ENCODE measurements around the gene GALNTL6.
A peak's percentile ranks its signal among the peaks of the same experiment; 100 is the strongest.
"Not testable (repeated sequence)": the region's sequence is repeated elsewhere in the genome, so short reads cannot be mapped to it uniquely, and the experiment has no call there.

GALNTL6 gene

DNA sequence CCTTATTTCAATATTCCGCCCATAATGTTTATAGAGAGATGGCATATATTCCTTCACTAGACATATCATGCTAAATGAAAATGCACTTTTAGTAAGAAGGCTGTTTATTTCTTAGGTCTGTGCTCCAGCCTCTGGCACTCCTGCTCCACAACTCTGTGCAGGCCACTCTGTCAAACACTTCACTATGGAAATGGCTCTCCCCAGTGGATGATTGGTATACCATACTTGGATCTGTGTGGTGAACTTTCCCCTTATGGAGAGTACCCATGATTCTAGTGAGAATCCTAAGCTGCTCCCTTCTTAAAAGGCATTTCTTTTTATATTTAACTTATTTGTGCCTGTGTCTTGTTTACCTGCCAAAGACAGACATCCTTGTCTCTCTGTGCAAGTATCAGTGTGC lies 875.3 kb downstream of the GALNTL6 start:
- no peak for DNase-seq

DNA sequence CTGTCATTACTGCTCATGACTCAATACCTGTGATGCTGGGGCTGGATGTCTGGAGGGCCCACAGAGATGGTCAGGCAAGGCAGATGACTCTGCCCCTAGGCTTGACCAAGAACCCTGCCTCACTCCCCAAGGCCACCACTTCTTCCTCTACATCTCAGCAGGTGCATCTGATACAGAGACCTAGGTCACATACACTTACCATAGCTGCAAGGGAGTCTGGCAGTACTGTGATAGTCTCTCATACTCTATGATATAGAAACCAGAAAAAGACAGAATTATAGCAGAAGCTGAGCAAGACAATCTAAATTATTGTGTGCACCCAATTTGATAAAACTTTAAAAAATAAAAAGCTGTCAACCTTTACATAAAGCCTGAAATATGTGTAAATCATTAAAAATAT lies 878.3 kb downstream of the GALNTL6 start:
- no peak for DNase-seq

DNA sequence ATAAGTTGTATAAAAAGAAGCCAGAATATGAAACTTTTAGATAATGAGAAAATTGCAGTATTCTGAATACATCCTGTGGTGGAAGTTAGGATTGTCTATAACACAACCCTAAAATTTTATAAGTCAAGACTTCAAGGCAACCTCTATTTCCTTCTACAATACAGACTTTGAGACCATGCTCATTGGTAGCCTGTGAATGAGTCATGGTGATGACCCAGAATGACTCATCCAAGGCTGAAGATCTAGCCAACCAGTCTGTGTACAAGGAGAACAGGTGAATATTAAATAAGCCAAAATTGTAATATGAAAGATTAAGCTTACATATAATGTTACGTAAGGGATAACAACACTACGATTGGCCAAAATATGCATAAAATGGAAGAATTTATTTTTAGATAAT lies 879.5 kb downstream of the GALNTL6 start:
- DNase-seq = no peak

DNA sequence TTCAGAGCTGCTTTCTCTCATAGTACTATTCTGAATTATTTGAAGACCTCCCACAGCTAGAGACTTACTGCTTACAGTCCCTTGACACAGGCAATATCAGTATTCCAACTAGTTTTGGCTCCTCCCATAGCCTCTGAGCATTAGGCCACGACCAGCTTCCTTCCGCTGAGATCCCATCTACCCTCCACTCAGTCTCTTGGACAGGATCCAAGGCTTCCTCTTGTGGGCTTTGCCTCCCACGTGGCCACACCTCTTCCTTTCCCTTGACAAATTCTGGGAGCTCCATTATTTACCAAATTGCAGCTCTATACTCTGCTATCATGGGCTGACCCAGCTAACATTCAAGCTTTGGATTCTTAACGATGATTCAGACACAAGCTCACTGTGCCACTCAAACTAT lies 885.1 kb downstream of the GALNTL6 start:
- no peak for DNase-seq

DNA sequence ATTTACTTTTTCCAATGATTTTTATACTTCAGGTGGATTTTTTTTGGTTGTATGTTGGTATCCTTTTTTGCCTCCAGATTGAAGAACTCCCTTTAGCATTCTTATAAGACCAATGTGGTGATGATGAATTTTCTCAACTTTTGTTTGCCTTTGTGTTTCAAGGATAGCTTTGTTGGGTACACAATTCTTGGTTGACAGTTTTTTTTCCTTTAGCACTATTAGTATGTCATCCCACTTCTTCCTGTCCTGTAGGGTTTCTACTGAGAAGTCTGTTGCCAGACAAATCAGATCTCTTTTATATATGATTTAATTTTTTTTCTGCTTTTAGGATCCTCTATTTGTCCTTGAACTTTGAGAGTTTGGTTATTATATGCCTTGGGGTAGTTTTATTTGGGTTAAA lies 892.4 kb downstream of the GALNTL6 start:
- no peak for DNase-seq

DNA sequence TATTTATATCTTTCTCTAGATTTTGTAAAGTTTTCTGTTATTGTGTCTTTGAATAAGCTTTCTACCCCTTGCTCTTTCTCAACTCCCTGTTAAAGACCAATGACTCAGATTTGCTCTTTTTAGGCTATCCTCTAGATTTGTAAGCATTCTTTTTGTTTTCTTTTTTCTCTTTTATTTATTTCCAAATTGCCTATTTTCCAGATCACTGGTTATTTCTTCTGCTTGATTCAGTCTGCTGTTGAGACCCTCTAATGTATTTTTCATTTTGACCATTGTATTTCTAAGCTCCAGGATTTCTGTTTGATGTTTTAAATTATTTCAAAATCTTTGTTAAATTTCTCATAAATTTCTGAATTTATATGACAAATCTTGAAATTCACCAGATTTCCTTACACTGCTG lies 892.8 kb downstream of the GALNTL6 start:
- DNase-seq = no peak

DNA sequence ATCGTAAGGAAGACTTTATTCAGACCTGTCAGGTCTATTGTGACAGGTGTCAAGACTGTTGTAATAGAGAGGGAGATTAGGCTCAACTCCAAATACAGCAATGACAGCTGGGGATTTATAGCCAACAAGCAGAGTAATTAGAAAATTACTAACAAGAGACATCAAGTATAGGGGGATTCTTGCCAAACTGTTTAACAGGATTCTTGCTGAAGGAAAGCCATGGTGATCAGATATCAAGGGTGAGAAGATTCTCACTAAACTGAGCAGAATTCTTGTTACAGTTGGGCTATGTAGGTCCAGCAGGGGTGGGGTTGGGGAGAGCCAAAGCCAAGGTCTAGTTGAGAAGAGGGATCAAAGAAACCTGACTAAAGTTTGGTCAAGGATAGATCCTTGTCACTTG lies 894.4 kb downstream of the GALNTL6 start:
- DNase-seq = peak; percentile 65

DNA sequence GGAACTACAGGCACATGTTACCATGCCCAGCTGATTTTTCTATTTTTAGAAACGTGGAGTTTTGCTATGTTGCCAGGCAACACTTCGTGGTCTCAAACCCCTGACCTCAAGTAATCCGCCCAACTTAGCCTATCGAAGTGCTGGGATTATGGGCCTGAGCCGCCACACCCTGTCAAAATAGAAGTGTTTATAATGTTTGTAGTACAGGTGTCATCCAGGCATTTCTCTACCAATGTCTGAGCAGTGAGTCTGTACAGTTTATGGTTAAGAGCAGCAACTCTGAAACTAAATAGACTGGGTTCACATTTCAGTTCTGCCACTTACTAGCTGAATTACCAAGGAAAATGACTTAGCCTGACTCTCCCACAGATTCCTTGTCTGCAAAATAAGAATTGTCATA lies 895.0 kb downstream of the GALNTL6 start:
- peak; percentile 68 for DNase-seq

DNA sequence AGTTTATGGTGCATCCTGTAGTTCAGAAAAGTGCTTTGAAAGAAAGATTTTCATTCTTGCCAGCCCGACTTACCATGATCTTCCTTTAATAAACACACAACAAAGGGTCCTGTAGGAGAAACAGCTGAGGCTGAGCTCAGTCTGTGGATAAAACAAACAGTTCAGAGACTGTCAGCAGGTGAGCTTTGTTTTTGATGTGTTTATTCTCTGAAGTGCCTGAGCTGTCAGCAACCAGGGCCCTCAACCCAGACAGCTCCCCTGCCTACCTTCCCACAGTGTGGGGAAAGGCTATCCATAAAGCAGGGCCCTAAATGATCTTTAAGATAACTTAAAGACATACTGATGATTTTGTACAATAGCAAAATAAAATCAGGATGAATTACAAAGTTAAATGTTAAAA lies 896.2 kb downstream of the GALNTL6 start:
- peak; percentile 53 for DNase-seq

DNA sequence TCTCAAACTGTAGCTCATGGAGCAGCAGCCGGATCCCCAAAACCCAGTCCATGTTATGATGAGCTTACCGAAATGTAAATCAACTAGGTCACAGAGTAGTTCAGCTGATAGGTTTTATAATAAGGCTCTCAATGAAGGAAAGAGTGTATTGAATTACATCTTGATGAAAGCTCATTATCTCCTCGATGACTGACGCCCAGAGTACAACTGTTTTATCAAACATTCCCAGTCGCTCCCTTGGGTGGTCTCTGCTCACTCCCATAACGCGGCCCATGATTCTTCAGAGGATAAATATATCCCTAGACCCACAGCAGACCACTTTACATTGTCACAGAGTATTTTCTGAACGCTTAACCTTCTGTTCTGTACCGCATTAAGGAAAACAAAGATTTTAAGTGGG lies 903.1 kb downstream of the GALNTL6 start:
- no peak for DNase-seq

DNA sequence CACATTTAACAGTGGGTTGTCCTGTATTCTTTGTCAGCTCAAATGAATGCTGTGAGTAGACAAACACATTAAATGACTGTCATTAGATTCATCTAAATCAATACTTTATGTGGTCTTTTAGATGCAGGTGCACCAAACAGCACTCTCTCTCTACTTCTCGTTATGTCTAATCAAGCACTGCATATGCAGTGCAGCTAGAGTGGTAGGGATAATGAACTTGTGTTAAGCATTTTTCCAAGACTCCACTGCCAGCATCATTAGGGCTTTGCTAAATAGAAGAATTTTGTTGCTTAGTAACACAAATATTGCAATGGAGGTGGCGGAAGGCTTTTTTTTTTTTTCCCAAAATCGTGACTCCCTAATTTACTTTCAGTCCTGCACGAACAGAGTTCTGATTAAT lies 908.5 kb downstream of the GALNTL6 start:
- no peak for DNase-seq

DNA sequence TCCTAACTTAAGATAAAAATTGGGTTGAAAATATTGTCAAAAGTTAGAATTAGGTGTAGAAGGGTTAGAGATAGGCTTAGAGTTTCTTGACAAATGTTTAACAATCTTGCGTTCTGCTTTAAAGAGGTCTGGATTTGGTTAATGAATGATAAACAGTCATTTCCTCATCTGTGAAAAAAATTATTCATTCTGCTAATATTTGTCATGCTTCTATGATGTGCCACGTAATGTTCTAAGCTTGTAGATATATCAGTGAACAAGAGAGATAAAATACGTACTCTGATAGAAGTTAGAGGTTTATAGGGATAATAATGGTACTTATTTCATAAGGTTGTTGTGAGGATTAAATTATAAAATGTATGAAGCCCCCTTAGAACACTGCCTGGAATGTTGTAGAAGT lies 912.4 kb downstream of the GALNTL6 start:
- no peak for DNase-seq

DNA sequence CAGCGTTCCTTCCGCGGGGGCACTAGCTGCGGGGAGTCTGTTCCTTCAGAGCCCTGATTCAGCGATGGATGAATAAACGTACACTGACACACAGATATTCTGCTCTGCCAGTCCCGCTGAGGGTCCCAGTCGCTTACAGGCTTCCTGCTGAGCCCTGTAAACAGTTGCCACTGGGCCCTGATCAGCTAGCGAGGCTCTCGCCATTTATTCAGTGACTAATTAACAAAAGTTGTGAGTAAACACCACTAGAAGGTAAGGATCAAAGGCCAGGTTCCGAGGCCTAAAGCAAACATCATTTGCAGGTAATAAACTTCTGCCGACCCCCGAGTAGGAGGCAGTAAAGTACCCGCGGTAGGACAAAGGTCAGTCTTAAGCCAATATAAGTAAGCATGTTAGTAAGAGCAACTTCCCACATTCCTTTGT lies 912.8 kb downstream of the GALNTL6 start:
- no peak for DNase-seq

DNA sequence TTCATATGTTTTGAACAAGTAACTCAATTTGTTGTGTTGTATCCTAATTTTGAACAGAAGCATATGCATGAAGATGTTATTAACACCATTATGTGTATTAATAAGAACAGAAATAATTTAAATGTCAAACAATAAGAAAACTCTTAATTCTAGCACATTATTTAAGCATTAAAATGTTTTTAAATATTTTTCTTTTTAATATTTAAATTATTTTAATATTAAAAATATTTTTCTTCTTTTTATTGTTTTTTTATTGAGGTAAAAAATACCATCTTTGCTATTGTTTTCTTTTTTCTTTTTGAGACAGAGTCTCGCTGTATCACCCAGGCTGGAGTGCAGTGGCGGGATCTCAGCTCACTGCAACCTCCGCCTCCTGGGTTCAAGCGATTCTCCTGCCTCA lies 914.4 kb downstream of the GALNTL6 start:
- no peak for DNase-seq

DNA sequence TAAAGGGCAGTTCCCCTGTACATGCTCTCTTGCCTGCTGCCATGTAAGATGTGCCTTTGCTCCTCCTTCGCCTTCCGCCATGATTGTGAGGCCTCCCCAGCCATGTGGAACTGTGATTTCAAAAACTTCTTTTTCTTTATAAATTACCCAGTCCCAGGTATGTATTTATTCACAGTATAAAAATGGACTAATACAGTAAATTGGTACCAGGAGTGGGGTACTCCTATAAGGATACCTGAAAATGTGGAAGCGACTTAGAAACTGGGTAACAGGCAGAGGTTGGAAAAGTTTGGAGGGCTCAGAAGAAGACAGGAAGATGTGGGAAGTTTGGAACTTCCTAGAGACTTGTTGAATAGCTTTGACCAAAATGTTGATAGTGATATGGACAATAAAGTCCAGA lies 920.4 kb downstream of the GALNTL6 start:
- not testable (repeated sequence) for DNase-seq

DNA sequence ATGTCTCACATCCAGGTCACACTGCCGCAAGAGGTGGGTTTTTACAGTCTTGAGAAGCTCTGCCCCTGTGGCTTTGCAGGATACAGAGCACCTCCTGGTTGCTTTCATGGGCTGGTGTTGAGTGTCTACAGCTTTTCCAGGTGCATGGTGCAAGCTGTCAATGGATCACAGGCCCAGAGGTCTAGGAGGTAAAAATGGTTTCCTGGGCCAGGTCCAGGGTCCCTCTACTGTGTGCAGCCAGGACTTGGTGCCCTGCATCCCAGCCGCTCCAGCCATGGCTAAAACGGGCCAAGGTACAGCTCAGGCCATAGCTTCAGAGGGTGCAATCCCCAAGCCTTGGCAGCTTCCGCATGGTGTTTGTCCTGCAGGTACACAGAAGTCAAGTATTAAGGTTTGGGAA lies 921.4 kb downstream of the GALNTL6 start:
- DNase-seq = no peak

DNA sequence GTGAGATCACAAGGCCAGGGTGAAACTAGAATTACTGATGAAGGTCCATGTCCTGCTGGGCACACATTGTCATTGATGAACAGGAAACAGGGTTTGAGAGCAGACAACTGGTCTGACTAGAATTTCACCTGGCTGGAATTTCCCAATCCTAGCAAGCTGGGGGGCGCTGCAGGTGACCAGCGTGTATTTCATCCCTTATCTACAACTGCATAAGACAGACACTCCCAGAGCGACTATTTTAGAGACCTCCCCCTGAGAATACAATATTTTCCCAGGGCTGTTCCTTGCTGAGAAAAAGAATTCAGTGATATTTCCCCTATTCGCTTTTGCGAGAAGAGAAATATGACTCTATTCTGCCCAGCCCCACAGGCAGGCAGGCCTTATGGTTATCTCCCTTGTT lies 922.8 kb downstream of the GALNTL6 start:
- DNase-seq = no peak

DNA sequence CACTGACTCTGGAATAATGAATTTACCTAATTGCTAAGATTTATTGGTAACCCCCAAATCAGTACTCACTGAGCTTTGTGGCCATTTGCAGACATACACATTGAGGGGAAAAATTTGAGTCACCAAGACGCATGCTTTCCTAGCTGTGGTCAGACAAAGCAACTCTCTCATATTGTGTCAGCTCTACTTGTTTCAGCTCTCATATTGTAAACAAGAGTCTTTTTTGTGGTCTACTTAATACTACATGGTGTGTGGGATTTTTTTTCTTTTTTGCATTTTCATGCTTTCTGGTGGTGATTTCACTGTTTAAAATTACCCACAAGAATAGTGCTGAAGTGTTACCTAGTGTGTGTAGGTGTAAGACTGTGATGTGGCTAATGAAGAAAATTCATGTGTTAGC lies 927.2 kb downstream of the GALNTL6 start:
- DNase-seq = no peak

DNA sequence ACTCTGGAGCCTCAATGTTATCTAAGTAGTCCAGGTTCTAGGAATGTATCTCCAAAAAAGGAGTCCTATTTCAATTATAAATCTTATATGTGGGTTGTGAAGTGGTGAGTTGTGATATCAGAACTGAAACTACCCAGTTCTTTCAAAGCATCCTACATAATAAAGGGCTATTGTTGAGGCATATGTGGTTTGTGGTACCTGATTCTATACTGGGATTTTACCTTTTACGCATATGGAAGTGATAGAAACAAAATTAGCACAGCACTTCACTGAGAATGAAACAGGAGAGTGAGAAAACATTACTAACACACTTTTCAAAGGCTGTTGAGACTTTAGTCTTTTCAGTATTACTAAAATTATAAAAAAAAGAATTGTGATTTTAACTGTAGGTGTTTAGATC lies 937.7 kb downstream of the GALNTL6 start:
- DNase-seq = no peak

DNA sequence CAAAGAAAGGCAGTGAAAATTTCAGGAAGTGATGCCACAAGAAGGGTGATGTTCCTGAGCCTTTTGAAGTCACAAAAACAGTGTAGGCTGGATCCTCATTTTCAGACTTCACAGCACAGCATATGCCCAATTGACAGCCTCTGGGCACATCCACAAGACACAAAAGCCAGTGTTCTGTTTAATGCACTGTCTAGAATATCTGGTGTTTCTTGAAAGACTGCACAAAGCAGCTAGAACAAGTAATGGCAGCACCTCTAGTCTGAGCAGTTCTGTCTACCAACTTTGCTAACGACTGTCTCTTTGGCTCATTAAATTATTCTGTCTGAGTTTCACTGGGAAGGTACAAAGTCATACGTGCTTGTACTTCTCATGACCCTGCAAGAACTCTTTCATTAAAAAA lies 938.3 kb downstream of the GALNTL6 start:
- no peak for DNase-seq

DNA sequence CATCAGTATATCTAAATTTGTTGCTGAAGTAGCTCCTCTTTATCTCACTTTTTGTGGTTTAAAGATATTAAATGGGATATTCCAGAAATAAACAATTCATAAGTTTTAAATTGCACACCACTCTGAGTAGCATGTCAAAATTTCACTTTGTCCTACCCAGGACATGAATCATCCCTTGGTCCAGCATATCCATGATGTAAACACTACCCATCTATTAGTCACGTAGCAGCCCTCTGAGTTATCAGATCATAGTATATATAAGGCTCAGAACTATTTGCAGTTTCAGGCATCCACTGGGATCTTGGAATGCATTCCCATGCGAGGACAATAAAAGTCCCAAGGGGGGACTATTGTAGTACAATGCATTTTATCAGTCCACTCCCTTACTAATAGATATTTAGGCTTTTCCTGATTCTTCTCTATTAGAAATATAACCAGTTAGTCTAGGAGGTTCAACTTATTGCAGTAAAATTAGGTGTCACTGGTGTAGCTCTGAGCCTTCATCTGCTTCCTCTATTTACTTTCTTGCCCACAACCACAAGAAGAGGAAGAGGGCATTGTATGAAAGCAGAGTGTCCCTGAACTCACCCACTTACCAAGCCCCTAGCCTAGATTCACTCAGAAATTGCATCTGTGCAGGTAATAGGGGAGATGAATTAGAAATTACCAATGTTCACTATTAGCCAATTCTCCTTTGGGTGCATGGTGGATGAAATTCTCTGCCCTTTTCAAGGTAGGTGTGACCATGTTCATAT lies 945.6 kb downstream of the GALNTL6 start:
- no peak for DNase-seq

DNA sequence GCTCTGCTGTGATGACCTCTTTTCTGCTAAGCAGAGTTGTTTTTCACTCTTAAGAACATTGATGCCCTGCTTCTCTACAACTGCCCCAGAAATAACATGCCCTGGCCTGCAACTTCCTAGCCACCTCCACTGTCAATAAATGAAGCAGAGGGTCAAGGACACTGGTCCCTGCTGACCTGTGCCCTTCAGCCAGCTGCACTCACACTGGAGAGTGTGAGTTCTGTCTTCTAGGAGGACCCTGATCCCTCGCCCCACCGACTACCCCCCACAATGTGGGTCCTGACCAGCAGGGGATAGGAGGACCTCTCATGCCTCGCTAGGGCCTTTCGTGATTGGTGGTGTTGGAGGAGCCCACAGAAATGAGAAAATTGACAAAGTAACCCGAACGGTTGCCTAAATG lies 947.3 kb downstream of the GALNTL6 start:
- DNase-seq = no peak

DNA sequence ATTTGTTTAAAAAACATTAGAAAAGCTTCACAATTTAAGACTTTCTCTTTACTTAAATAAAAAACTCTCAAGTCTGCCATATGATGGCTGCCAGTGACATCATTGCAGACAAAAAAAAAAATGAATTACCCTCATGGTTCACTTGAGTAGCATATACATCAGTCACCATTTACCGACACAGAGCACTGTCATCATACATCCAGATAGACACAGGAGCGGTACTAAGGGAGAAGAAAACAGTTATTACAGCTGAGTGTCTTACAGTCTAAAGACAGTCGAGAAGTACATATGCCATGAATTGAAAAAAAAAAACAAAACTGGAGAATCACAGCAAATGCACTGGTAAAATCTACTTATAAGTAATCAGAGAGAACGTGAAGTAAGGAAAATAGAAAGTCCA lies 949.7 kb downstream of the GALNTL6 start:
- no peak for DNase-seq

DNA sequence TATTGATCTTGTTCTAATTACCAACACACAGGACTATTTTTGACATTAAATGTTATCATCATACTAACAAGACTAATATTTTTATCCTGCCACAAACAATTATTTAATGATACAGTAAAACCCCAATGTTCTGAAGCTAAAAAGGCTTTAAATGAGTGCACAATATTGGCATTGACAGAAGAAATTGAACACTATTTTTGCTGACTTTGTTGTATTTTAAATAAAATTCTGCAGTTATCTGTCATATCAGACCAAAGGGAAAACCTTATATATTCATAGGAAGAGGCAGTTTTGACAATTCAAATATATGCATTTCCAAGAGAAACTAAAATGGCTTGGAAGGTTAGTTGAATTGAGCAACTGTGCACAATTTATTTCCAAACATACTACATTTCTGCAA lies 957.6 kb downstream of the GALNTL6 start:
- no peak for DNase-seq

DNA sequence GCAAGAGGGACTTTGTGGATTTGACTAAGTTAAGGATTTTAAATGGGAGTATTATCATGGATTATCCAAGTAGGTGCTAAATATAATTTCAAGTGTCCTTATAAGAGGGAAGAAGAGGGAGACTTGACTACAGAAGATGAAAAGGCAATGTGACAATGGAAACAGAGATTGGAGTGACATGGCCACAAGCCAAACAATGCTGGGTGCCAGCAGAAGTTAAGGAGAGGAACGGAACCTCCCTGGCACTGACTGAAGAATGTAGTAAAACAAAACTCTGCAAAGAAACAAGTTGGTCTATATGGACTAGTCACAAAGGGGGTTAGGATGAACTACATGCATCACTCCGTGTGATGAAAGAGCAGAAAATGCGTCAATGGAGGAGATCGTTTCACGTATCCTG lies 959.6 kb downstream of the GALNTL6 start:
- no peak for DNase-seq
